ENCODE measurements around the gene TRIM66. TPM values are rescaled to one million over a fixed set of nuclear protein-coding genes. Genes with fewer than 3 reads are reported as not detected.
A peak's percentile ranks its signal among the peaks of the same experiment; 100 is the strongest.

TRIM66 gene
- total RNA-seq, 2 donors from 2014 or later = 2.8 to 10.5 TPM

DNA sequence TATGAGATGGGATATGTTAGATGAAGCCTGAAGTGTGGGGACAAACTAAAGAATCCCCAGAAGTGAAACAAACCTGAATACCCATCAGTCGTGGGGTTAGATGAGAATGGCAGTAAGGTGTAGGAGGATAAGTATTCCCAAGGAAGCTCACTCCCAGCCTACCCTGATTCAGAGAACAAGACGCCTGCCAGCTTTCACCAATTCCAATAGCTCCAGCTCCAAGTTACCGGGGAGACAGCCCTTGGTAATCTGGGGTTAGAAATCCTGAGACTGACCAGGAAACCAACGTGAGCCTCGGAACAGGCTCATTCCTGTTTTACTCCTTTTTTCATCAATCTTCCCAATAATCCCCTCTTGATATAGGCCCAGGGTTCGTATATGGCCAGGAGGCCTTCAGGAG, 46.6 kb upstream of the TRIM66 start:
- WGBS = 84% methylated on average over 6 of the region's 6 CpGs
- intact Hi-C loops (cut with DNase I) = no loop called here
- H3K4me1 ChIP-seq (replicated peaks) = peaks cover 11% of the 10 kb centered on the region

GRCh38 chr11:8728563-8728962, 46.1 kb upstream of the TRIM66 start:
- 44% methylated on average over 4 of the region's 4 CpGs for WGBS
- TF ChIP-seq POLR2AphosphoS5 (IDR thresholded peaks at IDR 0.05) = no peak
- TF ChIP-seq CTCF (IDR thresholded peaks at IDR 0.05) = no peak
- no peak for TF ChIP-seq POLR2A (IDR thresholded peaks at IDR 0.05)
- no peaks in the 10 kb centered on the region for H3K27me3 ChIP-seq (replicated peaks; ENCODE audit: insufficient read depth)
- H3K4me1 ChIP-seq (replicated peaks) = peaks cover 11% of the 10 kb centered on the region
- DNase-seq (ENCODE audit: low spot score) = no peak
- peak overlapping the region in 1 of 2 donors; percentile 26 for H3K27ac ChIP-seq
- no peaks in the 10 kb centered on the region for H3K9me3 ChIP-seq
- H3K4me3 ChIP-seq = no peak overlapping the region
- no peaks in the 10 kb centered on the region for H3K36me3 ChIP-seq
- intact Hi-C loops (cut with DNase I) = no loop called here

More for the DNA sequence above, 46.6 kb upstream of the TRIM66 start:
- Histone ChIP-seq H3K36me3 (no peaks in the 10 kb centered on the region), H3K4me3 (no peak overlapping the region), H3K27me3 (replicated peaks; ENCODE audit: insufficient read depth) (no peaks in the 10 kb centered on the region), H3K9me3 (no peaks in the 10 kb centered on the region), H3K27ac (peak overlapping the region in 1 of 2 donors; percentile 26)
- DNase-seq (ENCODE audit: low spot score) = no peak
- TF ChIP-seq CTCF (IDR thresholded peaks at IDR 0.05) (no peak), POLR2A (IDR thresholded peaks at IDR 0.05) (no peak), POLR2AphosphoS5 (IDR thresholded peaks at IDR 0.05) (no peak)

DNA sequence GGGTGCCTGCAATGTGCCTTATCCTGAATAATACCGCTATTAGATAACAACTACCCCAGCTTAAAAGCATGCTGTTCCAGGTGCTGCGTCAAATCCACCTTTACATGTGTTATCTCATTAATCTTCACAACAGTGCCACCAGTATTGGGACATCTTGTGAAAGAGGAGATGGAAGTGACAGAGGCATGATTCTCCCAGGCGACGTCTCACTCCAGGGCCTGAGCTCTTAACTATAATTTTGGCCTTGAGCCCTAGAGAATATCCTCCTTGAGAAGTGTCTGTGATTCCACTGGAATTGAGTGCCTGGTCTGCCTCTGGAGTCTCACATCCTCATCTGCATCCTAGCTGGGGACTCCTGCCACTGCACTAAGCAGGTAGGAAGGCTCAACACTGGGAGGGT, 43.9 kb upstream of the TRIM66 start:
- no peaks in the 10 kb centered on the region for H3K27me3 ChIP-seq (replicated peaks; ENCODE audit: insufficient read depth)
- no peak overlapping the region for H3K4me3 ChIP-seq
- H3K27ac ChIP-seq = peak overlapping the region; percentile 22 to 50
- no peak for TF ChIP-seq POLR2A (IDR thresholded peaks at IDR 0.05)
- no peak for TF ChIP-seq POLR2AphosphoS5 (IDR thresholded peaks at IDR 0.05)
- no peak for TF ChIP-seq CTCF (IDR thresholded peaks at IDR 0.05)
- no peaks in the 10 kb centered on the region for H3K36me3 ChIP-seq
- WGBS = 68% methylated on average over 4 of the region's 4 CpGs
- DNase-seq (ENCODE audit: low spot score) = no peak
- intact Hi-C loops (cut with DNase I) = no loop called here
- peaks cover 24% of the 10 kb centered on the region for H3K4me1 ChIP-seq (replicated peaks)
- no peaks in the 10 kb centered on the region for H3K9me3 ChIP-seq

DNA sequence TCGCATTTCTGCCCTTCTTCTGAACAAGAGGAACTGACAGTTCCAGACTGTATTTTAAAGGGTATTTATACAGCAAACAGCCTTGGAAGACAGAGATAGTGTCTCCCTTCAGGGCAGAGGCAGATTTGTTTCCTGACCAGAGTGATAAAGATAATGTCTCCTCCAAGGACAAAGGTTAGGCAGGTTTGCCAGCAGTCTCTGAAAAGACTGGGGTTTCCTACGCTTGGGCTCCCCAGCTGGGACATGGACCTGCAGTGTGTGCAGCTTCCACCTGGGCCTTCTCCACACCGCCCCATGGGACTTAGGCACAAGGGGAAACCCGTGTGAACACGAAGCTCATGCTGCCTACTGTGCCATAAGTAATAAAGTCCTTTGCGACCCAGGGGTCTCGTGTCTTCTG, 42.2 kb upstream of the TRIM66 start:
- Histone ChIP-seq H3K9me3 (no peaks in the 10 kb centered on the region), H3K27ac (peak overlapping the region; percentile 77 to 80), H3K4me3 (no peak overlapping the region), H3K27me3 (replicated peaks; ENCODE audit: insufficient read depth) (no peaks in the 10 kb centered on the region), H3K4me1 (replicated peaks) (peaks cover 39% of the 10 kb centered on the region), H3K36me3 (no peaks in the 10 kb centered on the region)
- TF ChIP-seq CTCF (IDR thresholded peaks at IDR 0.05) = no peak
- TF ChIP-seq POLR2AphosphoS5 (IDR thresholded peaks at IDR 0.05) = peak; percentile 65
- intact Hi-C loops (cut with DNase I) = no loop called here
- 66% methylated on average over 7 of the region's 7 CpGs for WGBS
- peak; percentile 9 for DNase-seq (ENCODE audit: low spot score)

DNA sequence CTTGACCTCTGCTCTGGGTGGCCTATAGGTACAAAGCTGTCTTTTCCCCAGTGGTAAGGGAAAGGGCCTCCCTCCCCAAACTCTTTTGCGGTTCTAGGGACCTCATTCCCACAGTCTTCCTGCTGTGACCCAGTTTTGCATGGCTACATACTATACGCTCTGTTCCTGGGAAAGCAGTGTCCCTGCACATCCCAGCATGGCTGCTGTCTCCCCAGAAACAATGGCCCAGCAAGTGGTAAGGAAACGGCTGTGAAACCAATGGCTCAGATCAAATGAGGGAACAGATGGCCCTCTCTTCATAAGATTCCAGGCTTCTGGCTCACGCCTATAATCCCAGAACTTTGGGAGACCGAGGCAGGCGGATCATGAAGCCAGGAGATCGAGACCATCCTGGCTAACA, 41.2 kb upstream of the TRIM66 start:
- Histone ChIP-seq H3K27me3 (replicated peaks; ENCODE audit: insufficient read depth) (no peaks in the 10 kb centered on the region), H3K27ac (peak overlapping the region; percentile 77 to 80), H3K4me1 (replicated peaks) (peaks cover 43% of the 10 kb centered on the region), H3K4me3 (no peak overlapping the region), H3K36me3 (no peaks in the 10 kb centered on the region), H3K9me3 (no peaks in the 10 kb centered on the region)
- DNase-seq (ENCODE audit: low spot score) = no peak
- WGBS = 86% methylated on average over 7 of the region's 7 CpGs
- TF ChIP-seq POLR2A (IDR thresholded peaks at IDR 0.05) (no peak), CTCF (IDR thresholded peaks at IDR 0.05) (no peak), POLR2AphosphoS5 (IDR thresholded peaks at IDR 0.05) (no peak)
- intact Hi-C loops (cut with DNase I) = no loop called here
